GM21717 (cell line): ENCODE measurements around the gene NXT2.
"Not testable (repeated sequence)": the region's sequence is repeated elsewhere in the genome, so short reads cannot be mapped to it uniquely, and the experiment has no call there.

Experiments
- ATAC-seq: cut with Tn5 transposase; IDR thresholded peaks from one replicate; pipeline ENCODE4 v1.9.1; 2021; ENCODE audit warnings: mild to moderate bottlenecking, moderate library complexity; ENCODE audit not compliant: unreplicated experiment

NXT2 gene

DNA sequence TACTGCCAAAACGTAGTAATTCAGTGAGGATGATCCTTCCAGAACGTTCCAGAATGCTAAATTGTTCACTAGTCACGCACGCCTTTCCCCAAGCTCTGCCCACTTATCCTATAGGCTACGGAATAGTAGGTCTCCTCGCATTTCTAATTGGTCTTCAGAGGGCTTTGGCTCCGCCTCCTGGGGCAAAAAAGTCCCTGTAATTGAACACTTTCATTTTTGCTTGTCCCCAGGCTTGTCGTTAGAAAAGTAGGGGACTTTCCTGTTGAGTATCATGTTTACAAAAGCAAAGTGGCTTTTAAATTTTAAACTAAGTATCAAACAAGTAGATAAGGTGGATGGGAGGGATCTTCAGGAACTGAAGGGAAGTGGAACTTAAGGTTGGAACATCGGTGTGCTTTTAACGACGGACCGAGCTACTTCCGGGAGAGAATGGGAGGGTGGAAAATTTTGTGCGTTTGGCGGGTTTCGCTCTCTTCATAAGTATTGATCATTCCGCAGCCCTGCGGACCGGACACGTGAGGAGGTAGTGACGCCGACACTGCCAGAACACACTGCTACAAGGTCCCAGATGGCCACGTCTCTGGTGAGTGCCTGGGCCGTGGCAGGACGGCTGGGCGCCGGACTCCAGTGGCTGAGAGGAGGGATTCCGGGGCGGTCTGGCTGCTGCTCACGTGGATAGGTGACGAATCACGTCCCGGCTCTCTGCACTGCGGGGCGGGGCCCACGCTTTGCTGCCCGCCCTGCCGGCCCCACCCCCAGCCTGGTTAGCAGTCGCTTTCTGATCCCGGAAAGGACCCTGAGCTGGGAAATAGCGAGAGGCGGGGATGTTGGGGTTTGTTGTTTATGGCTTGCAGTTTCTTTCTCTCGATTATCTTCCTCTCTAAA, at the start of gene NXT2:
NXT2 (plus strand) TSS at position 406 of the 885 bp plus-strand sequence; CDS start at position 569, 163 bp downstream.
- peak; percentile 97 for ATAC-seq

DNA sequence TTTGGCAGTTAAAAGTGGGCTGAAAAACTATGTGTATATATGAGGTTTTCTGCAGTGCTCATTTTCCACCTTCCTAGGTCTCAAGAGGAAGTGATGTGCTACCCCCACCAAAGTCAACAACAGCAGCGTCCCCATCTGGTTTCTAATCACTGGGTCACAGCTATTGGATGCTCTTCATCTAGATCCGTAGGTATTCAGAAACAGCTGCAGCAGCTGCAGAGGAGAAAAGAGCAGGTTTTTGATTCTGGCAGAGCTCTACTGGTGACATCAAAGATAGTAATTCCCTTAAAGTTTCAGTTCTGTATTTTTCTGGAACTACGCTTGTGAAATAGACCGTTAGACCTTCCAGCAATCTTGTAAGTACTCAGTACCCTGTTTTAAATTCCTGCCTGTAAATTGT, 49.0 kb upstream of the NXT2 start:
- peak; percentile 52 for ATAC-seq

DNA sequence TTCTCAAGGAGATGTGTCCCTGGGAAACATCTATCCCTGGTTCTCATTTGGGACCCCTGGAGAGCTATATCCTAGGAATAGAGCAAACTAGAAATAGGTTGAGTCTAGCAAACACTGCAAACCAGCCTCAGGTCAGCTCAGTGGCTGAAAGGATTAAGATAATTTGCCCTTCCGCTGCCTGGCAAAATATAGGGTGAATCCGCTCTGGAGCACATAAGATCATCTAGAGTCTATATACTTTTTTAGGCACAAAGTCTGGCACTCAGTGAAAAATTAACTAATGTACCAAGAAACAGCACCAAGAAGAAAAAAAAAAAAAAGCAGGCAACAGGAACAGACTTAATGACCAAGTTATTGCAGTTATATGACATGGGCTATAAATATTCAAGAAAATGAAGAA, 47.5 kb upstream of the NXT2 start:
- ATAC-seq: no peak

DNA sequence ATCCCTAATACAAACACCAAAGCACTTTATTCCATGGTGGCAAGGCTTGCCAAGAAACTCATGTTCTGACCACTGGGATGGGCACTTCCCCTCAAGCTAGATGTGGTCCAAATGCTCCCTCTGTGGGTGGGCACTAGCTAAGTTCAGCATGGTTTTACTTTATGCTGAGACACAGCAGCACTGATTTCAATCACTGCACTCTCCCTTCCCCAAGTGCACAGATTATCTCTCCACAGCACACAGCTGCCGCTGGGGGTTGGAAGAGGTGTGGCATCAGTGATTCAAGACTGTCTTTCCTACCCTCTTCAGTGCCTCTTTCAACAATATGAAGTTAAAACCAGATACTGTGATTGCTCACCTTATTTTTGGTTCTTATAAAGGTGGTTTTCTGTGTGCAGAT, 38.2 kb upstream of the NXT2 start:
- no peak for ATAC-seq

DNA sequence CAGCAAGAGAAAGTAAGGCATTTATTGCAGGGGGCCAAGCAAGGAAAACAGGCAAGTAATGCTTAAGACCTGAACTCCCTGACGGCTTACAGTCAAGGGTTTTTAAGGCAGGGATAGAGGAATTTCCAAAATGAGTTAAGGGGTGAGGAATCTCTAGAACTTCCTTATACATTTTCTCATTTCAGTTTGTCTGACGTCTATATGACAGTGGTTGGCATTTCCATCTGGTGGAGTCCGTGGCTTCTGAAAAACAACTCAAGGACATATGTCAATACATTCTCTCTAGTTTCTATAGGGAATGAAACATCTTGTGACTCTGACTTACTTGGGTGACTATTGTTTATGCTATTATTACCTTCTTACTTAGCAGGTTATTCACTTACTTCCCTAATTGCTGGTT, 35.5 kb upstream of the NXT2 start:
- ATAC-seq: no peak

DNA sequence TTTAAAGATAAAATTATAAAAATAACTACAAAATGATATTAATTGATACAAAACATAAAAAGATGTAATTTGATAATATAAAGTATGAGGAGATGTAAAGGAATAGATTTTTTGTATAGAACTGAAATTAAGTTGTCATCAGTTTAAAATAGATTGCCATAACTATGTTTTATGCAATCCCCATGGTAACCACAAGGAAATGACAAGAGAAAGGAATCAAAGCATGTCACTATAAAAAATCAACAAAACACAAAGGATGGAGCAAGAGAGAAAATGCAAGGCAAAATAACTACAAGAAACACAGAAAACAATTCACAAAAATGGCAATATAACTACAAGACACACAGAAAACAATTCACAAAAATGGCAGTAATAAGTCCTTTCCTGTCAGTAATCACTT, 27.7 kb upstream of the NXT2 start:
- no peak for ATAC-seq

DNA sequence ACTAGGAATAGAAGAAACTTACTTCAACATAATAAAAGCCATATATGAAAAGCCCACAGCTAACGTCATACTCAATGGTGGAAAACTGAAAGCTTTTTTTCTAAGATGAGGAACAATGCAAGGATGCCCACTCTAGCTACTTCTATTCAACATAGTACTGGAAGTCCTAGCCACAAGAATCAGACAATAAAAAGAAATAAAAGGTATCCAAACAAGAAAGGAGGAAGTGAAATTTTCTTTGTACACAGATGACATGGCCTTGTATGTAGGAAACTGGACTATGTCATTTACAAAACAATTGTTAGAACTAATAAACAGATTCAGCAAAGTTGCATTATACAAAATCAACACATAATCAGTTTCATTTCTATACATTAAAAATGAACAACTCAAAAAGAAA, 25.5 kb upstream of the NXT2 start:
- ATAC-seq: no peak

DNA sequence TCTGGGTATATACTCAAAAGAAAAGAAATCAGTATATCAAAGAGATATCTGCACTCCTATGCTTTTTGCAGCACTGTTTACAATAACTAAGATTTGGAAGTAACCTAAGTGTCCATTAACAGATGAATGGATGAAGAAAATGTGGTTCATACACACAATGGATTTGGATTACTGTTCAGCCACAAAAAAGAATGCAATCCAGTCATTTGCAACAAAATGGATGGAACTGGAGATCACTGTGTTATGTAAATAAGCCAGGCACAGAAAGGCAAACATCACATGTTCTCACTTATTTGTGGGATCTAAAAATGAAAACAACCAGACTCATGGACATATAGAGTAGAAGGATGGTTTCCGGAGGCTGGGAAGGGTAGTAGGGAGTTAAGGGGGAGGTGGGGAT, 17.6 kb upstream of the NXT2 start:
- ATAC-seq: no peak

DNA sequence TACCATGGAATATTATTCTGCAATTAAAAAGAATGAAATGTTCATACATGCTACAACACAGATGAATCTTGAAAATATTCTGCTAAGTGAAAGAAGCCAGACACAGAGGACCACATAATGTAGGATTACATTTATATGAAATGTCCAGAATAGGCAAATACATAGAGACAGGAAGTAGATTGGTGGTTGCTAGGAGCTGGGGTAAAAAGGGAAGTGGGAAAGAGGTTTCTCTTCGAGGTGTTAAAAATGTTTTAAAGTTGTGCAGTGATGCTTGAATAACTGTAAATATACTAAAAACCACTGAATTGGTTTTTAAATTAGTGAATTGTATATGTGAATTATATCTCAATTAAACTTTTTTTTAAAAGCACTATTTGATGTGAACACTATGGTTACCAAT, 3.6 kb upstream of the NXT2 start:
- no peak for ATAC-seq

DNA sequence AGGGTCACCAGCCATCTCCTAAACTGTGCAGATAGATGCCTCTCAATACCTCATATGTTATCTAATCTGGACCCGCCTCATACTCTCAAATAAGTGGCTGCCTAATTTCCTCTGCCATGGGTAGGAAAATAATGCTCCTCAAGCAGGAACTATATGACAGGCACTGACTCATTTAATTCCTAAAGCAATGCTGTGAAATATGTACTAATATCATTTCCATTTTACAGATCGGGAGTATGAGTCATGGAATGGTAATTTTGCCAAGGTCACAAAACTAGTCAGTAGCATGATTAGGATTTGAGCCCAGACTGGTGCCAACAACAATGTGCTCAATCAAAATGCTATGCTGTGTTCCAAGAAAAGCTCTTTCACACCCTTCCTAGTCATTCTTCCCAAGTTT, 3.0 kb upstream of the NXT2 start:
- ATAC-seq: no peak

DNA sequence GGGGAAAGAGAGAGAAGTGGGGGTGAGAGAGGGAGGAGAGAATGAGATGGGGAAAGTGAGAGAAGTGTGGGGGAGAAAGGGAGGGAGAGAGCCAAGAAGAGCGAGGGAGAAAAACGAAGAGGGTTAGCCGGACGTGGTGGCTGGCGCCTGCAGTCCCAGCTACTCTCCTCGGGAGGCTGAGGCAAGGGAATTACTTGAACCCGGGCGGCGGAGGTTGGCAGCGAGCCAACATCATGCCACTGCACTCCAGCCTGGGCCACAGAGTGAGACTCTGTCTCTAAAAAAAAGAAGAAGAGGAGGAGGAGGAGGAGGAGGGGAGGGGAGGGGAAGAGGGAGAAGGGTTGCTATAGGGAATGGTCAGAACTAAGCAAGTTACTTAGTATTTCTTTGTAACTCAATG, 1.7 kb upstream of the NXT2 start:
- no peak for ATAC-seq

DNA sequence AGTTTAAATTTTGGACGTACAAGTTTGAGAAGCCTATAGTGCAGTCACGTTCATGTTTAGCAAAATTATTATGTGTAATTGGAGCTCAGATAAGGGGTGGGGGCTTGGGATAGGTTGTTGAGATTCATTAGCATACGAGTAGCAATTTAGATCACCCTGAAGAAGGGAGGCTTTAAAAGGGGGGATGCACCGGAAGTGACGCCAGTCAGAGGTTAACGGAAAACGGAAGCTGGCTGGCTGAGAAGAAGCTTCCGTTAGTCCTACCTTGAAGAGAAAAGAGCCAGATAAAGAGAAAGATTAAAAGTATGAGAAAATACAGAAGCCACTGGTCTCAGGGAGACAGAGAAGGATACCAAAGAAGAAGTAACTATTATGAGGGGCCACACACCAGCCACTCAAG, 1.1 kb upstream of the NXT2 start:
- ATAC-seq: no peak

DNA sequence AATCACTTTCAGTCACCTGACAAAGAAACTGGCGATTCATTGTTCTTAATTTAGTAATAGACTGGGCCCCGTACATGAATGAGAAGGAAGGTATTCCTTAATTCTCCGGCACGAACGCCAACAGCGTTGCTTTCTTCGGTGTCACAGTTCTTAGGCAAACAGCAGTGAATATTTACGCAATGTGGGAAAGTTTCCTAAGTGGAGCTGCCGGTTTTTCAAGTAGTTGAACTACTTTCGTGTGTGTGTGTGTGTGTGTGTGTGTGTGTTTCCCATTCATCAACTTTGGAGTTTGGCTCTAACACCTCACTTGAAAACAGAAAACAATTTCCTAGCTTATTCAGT, 651 bp downstream of the NXT2 start:
- no peak for ATAC-seq

DNA sequence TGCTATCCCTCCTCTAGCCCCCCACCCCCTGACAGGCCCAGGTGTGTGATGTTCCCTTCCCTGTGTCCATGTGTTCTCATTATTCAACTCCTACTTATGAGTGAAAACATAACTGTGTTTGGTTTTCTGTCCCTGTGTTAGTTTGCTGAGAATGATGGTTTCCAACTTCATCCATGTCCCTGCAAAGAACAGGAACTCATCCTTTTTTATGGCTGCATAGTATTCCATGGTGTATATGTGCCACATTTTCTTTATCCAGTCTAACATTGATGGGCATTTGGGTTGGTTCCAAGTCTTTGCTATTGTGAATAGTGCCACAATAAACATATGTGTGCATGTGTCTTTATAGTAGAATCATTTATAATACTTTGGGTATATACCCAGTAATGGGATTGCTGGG, 2.4 kb downstream of the NXT2 start:
- not testable (repeated sequence) for ATAC-seq

DNA sequence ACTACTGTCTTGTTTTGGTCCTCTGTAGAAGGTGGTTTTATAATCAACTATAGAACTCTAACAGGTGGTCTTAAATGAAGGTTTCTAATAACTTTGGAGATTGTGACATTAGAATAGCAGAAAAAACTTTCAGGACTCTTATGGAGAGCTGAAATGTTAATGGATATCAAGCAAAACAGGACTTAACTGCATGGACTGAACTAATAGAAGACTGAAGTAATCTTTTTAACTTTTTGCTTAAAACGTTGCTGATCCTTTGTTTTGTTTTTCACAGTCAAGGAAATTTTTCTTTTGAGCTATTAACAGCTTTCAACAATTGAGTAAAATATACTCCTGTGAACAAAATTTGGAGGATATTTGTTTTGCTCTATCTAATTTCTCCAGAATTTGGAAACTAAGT, 17.2 kb downstream of the NXT2 start:
- ATAC-seq: no peak

DNA sequence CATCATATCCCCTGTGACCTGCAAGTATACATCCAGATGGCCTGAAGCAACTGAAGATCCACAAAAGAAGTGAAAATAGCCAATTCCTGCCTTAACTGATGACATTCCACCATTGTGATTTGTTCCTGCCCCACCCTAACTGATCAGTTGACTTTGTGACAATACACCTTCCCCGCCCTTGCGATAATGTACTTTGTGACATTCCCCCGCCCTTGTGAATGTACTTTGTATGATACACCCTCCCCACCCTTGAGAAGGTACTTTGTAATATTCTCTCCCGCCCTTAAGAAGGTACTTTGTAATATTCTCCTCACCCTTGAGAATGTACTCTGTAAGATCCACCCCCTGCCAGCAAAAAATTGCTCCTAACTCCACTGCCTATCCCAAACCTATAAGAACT, 39.4 kb downstream of the NXT2 start:
- ATAC-seq: not testable (repeated sequence)

DNA sequence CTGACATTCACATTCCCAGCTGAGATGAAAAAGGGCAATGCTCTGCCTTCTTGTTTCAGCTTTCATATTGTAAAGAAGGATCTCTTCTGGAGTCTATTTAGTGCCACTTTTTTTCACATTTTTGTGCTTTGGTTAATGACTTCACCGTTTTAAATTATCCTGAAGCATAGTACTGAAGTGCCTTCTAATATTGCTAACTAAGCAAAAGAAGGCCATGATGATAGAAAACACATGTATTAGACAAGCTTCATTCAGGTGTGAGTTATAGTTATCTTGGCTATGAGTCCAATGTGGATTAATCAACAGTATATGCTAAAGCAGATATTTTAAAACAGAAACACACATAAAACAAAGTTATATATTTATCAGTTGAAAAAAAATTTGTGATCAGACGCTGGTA, 40.4 kb downstream of the NXT2 start:
- ATAC-seq: no peak

DNA sequence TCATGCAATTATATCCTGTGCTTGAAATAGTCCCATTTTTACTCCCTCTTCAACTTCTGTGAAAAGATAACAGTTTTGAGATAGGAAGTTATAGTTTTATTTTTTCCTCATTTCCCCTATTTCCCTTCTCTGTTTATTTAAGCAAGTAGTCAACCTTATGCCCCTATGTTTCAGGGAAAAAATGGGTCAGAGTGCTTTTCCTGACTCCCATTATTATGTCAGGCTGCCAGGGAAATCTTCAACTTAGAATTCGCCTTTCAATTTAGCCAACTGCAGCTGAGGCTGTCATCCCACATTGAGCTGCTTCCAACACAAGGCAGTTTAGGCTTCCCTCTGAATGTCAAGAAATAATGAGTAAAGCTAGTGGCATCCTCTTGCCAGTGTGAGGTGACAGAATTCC, 42.3 kb downstream of the NXT2 start:
- no peak for ATAC-seq

DNA sequence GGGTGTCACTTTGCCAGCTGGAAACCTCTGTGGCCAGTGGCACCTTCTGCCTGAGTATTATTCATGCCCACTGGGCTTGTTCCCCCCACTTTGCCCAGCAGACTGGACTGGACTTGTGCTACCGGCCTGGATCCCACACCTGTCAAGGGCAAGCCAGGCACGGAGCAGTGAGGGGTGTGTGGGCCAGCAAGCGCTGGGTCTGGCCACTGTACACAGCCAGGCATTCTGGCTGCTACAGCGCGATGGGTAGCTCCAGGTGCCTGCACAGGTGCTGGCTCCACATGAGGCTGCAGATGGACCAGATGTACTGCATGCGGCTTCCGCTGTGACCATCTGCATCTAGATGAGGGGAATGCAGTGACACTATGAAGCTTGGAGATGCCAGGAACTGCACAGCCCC, 48.8 kb downstream of the NXT2 start:
- no peak for ATAC-seq

DNA sequence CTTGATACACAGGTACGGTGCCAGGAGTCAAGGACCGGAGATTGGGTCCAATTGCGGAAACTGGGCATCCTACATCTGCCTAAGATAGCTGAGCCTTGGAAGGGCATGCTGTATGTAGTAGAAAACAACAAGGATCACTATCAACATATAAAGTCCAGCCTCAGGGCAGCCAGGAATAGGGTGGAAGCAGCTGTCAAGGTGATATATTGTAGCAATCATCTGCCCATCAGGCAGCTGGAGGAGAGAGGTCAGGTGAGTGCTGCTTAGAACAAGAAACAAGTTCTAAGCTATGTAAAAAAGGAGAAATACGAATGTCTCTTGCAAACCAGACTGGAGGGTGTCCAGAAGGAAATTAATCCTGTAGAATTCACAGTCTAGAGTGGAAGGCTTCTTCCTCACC, 53.5 kb downstream of the NXT2 start:
- no peak for ATAC-seq
